MV-4-11 (cell line): ENCODE data around the gene NOX5.
"Not testable (repeated sequence)": the region's sequence is repeated elsewhere in the genome, so short reads cannot be mapped to it uniquely, and the experiment has no call there.

ENCODE experiments used
- DNase-seq: peaks from one replicate; lab custom pipeline; 2025; lab: John Stamatoyannopoulos, UW

NOX5 gene, protein sequence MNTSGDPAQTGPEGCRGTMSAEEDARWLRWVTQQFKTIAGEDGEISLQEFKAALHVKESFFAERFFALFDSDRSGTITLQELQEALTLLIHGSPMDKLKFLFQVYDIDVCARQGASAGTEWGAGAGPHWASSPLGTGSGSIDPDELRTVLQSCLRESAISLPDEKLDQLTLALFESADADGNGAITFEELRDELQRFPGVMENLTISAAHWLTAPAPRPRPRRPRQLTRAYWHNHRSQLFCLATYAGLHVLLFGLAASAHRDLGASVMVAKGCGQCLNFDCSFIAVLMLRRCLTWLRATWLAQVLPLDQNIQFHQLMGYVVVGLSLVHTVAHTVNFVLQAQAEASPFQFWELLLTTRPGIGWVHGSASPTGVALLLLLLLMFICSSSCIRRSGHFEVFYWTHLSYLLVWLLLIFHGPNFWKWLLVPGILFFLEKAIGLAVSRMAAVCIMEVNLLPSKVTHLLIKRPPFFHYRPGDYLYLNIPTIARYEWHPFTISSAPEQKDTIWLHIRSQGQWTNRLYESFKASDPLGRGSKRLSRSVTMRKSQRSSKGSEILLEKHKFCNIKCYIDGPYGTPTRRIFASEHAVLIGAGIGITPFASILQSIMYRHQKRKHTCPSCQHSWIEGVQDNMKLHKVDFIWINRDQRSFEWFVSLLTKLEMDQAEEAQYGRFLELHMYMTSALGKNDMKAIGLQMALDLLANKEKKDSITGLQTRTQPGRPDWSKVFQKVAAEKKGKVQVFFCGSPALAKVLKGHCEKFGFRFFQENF

GRCh38 chr15:69014454-69014853, at the start of gene NOX5:
Gene NOX5 (plus strand): TSS chr15:69014695. CDS start chr15:69014736, 41 bp downstream.
- no peak for DNase-seq

DNA sequence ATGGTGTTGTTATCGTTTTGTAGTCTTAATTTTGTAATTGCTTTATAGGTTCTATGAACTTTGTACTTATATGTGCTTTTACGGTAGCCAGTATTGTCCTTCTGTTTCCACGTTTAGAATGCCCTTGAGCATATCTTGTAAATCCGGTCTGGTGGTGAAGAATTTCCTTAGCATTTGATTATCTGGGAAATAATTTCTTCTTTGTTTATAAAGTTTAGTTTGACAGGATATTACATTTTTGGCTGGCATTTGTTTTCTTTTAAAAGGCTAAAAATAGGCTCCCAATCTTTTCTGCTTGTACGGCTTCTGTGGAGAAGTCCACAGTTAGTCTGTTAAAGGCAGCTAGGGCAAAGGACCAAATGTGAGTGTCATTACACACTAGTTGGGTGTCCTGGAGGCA, 47.5 kb upstream of the NOX5 start:
- DNase-seq: no peak

GRCh38 chr15:68967948-68968347, 46.5 kb upstream of the NOX5 start:
- DNase-seq: no peak

DNA sequence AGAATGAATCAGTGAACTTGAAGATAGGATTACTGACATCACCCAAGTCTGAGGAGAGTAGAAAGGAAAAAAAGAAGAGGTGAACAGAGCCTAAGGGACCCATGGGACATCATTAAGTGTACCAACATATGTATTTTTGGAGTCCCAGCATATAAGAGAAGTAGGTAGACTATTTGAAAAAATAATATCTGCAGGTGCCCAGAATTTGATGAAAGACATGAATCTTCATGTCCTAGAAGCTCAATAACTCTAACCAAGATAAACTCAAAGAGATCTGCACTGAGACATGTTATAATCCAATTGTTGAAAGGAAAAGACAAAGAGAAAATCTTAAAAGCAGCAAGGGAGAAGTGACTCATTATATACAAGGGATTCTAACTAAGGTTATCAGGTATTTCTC, 45.2 kb upstream of the NOX5 start:
- no peak for DNase-seq

DNA sequence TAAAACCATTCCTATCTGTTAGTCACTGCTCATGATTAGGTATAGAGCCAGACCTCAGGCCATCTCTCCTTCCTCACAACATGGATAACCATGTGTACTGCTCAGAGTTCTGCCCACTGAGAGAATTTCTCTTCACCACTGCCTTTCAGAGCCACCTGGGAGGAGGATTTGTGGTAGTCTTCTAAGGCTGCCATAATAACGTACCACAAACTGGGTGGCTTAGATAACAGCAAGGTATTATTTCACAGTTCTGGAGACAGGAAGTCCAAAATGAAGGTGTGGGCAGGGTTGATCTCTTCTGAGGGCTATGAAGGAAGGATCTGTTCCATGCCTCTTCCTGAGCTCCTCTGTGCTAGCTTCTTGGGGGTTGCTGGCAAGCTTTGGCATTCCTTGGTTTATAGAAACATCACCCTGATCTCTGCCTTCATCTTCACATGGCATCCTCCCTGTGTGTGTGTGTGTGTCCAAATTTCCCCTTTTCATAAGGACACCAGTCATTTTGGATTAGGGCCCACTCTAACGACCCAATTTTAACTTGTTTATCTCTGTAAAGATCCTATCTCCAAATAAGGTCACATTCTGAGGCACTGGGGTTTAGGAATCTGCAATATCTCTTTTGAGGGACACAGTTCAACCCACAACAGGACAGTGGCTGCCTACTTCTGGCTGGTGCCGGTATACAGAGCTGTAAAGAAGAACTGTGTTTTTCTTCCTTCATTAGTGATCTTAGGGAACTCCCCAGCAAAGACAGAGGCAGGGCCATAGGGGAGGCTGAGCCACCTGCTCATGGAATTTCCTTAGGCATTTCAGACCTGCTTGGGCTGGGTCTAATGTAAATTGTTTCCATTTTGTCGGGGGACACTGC, 42.1 kb upstream of the NOX5 start:
- no peak for DNase-seq

GRCh38 chr15:68975651-68976160, 38.8 kb upstream of the NOX5 start:
- DNase-seq: not testable (repeated sequence)

GRCh38 chr15:68977426-68977825, 37.1 kb upstream of the NOX5 start:
- not testable (repeated sequence) for DNase-seq

- DNase-seq: no peak
Observed at GRCh38 chr15:68979006-68979405, 35.5 kb upstream of the NOX5 start.

DNA sequence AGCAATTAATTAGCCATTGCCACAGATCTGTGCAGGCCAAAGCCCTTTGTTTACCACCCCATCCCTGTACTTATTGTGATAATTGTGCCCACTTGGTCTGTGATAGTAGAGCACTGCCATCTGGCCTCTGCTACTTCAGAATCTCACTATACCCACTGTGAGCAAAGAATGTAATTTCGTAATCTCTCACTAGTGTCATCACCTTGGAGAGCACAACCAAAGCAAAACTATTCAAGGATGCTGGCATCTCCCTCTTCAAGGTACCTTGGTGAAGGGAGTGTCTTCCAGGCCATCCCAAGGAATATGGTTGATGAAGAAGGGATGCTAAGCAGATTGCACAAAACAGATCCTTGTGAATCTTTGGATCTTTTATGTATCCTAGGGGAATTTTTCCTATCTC, 34.7 kb upstream of the NOX5 start:
- DNase-seq: no peak

DNA sequence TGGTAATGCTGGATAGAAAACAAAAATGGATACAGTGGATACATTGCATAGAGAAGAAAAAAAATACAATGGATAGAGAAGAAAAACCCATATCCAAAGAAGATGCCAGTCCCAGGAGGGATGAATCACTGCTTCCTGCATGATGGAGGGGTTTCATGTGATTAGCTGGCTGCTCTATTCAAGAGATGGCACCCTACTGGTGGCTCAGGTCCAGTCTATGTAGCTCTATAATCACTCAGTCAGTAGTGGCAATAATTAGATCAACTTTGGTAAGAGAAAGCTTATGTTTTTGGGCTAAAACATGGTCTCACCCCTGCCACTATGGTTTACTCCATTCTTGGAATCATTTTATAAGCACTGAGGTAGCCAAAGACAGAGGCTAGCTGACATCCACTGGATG, 33.7 kb upstream of the NOX5 start:
- DNase-seq: no peak

GRCh38 chr15:68981941-68982340, 32.6 kb upstream of the NOX5 start:
- no peak for DNase-seq

- DNase-seq: no peak
Observed at GRCh38 chr15:68982976-68983563, 31.4 kb upstream of the NOX5 start.

DNA sequence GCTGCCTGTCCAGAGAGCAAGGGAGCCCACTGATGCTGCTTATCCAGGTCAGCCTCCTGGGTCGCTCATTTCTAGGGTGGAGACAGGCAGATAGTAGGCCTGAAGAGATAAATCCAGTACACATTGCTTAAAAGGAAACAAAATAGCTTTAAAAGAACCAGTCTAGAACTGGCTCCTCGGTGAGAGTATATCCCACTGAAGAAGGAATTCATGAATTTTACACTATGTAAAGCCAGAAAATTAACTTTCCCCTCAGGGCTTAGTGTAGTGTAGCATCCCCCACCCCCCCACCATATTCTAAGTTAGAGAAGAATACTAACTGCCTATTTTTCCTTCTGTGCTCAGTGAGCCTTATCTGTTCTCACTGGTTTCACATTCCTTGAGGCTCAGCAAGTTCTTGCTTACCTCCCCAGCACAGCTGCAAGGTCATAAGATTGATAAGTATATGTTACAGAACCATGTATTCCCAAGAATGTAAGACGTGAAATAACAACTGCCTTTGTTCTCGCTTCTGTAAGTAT, 30.5 kb upstream of the NOX5 start:
- DNase-seq: no peak

GRCh38 chr15:68984586-68984985, 29.9 kb upstream of the NOX5 start:
- no peak for DNase-seq

DNA sequence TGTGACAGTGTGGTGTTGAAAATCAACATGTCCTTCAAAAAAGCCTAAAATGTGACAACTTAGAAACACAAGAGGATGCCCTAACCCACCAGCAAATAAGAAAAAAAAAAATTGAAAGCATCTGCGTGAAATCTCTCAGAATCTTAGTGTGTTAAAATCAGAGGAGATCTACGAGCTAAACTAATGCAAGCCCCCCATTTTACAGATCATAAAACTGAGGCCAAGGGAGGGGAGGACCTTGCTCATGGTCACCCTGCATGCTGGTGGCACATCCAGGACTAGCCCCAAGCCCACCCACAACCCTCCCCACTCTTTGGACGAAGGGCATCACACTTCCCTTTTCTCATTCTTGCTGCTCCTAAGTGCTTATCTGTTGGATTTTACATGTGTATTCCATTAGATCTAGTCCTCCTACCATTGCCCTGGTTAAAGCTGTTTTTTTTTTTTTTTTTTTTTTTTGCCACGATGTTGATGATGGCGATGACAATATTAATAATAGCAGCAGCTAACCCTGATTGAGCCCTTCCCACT, 29.1 kb upstream of the NOX5 start:
- DNase-seq: no peak

GRCh38 chr15:68986322-68986721, 28.2 kb upstream of the NOX5 start:
- no peak for DNase-seq

- DNase-seq: no peak
Observed at GRCh38 chr15:68987120-68987519, 27.4 kb upstream of the NOX5 start.

DNA sequence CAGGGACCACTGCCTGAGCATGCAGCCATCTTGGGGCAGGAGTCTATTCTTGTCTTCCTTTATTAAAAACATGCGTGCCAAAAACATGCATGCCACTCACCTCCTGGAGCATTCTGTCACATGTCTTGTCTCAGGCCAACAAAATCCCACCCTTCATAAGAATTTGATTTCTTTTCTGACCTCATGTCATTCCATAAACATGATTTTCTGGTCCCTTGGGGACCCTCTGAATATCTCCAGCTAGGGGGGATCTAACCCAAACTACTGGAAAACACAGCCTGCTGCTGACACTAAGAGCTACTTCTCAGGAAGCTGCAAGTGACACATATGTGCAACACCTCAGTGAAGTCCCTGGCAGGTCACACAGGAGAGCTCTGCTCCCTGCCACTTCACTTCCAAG, 26.8 kb upstream of the NOX5 start:
- no peak for DNase-seq

DNA sequence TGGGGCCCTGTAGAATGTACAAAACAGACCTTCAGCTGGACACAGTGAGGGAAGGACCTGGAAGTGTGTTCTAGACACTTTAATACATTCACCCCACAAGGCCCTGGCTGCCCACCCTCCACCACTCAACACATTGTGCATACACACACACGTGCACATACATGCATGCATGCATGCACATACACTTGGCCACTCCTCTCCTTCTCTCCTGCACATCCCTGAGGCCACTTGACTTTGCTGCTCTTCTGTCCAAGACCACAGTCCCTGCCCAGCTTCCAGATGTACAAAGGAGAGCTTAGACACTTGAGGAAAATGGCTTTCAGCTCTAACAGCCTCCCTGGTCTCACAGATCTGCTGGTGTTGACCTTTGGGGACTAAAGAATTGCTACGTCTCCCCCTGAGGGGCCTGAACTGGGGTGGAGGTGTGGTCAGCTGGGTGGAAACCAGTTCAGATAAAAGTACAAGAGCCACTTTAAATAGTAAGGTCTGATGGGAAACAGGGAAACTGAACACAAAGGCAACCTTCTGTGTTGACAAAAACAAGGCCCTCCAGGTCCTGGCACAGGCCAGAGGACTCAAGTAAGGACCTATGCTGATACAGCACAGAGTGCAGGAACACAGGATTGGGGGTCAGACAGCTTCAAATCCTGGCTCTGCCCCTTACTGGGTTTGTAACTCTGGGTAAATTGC, 24.8 kb upstream of the NOX5 start:
- DNase-seq: no peak

GRCh38 chr15:68990231-68990991, 24.1 kb upstream of the NOX5 start:
- DNase-seq: no peak
